H9 (cell line): ENCODE results near the gene KDSR. TPM values are rescaled to one million over a fixed set of nuclear protein-coding genes. Genes with fewer than 3 reads are reported as not detected.

Experiments
- DNase-seq: peaks from one replicate; pipeline ENCODE4 v3.0.0-alpha.2; 2017
- H2AFZ ChIP-seq: one replicate; pipeline ENCODE4 v1.6.1; 2013; ENCODE audit warnings: mild to moderate bottlenecking, low read length, control low read depth, moderate library complexity
- H2AK5ac ChIP-seq: 2 replicates; pipeline ENCODE4 v1.6.1; 2013; ENCODE audit warnings: low read length, control low read depth, mixed read lengths; ENCODE audit not compliant: insufficient read length
- H2BK120ac ChIP-seq: one replicate; pipeline ENCODE4 v1.6.1; 2013; ENCODE audit warnings: low read depth, mild to moderate bottlenecking, low read length, control low read depth, inconsistent platforms; ENCODE audit not compliant: poor library complexity, severe bottlenecking
- H2BK12ac ChIP-seq: 2 replicates; pipeline ENCODE4 v1.6.1; 2013; ENCODE audit warnings: low read length, control low read depth, mixed read lengths, low read depth; ENCODE audit not compliant: insufficient read length
- H2BK15ac ChIP-seq: 2 replicates; pipeline ENCODE4 v1.6.1; 2013; ENCODE audit warnings: low read depth, low read length, control low read depth
- H2BK20ac ChIP-seq: one replicate; pipeline ENCODE4 v1.6.1; 2013; ENCODE audit warnings: low read depth, mild to moderate bottlenecking, low read length, control low read depth, inconsistent platforms; ENCODE audit not compliant: poor library complexity, severe bottlenecking
- H2BK5ac ChIP-seq: 2 replicates; pipeline ENCODE4 v1.6.1; 2013; ENCODE audit warnings: low read length, control low read depth, mixed read lengths; ENCODE audit not compliant: insufficient read length
- H3K14ac ChIP-seq: 2 replicates; pipeline ENCODE4 v1.6.1; 2013; ENCODE audit warnings: low read length, control low read depth; ENCODE audit not compliant: insufficient read depth
- H3K18ac ChIP-seq: 2 replicates; pipeline ENCODE4 v1.6.1; 2013; ENCODE audit warnings: low read depth, mild to moderate bottlenecking, mixed read lengths, low read length, control low read depth; ENCODE audit not compliant: insufficient read length
- H3K23ac ChIP-seq: 2 replicates; pipeline ENCODE4 v1.6.1; 2013; ENCODE audit warnings: low read length, control low read depth, mixed read lengths, low read depth; ENCODE audit not compliant: insufficient read length
- H3K23me2 ChIP-seq: 2 replicates; pipeline ENCODE4 v1.6.1; 2013; ENCODE audit warnings: low read depth, mild to moderate bottlenecking, mixed read lengths, low read length, control low read depth; ENCODE audit not compliant: insufficient read length, poor library complexity, severe bottlenecking
- H3K27ac ChIP-seq: 2 replicates; pipeline ENCODE4 v1.5.1; 2013; ENCODE audit warnings: low read length, control low read depth, mixed read lengths, low read depth; ENCODE audit not compliant: insufficient read length
- H3K27me3 ChIP-seq: 2 replicates; pipeline ENCODE4 v1.6.1; 2013; ENCODE audit warnings: low read length, control low read depth, inconsistent platforms; ENCODE audit not compliant: insufficient read depth
- H3K4ac ChIP-seq: 2 replicates; pipeline ENCODE4 v1.6.1; 2013; ENCODE audit warnings: low read depth, mild to moderate bottlenecking, control low read depth, inconsistent platforms, low read length, moderate library complexity
- H3K4me1 ChIP-seq: 2 replicates; pipeline ENCODE4 v1.6.1; 2013; ENCODE audit warnings: low read length, control low read depth, inconsistent platforms; ENCODE audit not compliant: insufficient read depth
- H3K4me2 ChIP-seq: 2 replicates; pipeline ENCODE4 v1.6.1; 2013; ENCODE audit warnings: low read length, control low read depth, mixed read lengths; ENCODE audit not compliant: insufficient read length, insufficient read depth
- H3K56ac ChIP-seq: 2 replicates; pipeline ENCODE4 v1.6.1; 2013; ENCODE audit warnings: low read depth, mild to moderate bottlenecking, mixed read lengths, low read length, control low read depth; ENCODE audit not compliant: insufficient read length
- H3K79me1 ChIP-seq: 2 replicates; pipeline ENCODE4 v1.6.1; 2013; ENCODE audit warnings: low read depth, mild to moderate bottlenecking, moderate library complexity, low read length, control low read depth, inconsistent platforms; ENCODE audit not compliant: insufficient read depth, poor library complexity, severe bottlenecking
- H3K79me2 ChIP-seq: 2 replicates; pipeline ENCODE4 v1.6.1; 2013; ENCODE audit warnings: low read length, control low read depth, inconsistent platforms; ENCODE audit not compliant: insufficient read depth
- H3K9ac ChIP-seq: 2 replicates; pipeline ENCODE4 v1.6.1; 2013; ENCODE audit warnings: low read length, control low read depth, mixed read lengths; ENCODE audit not compliant: insufficient read length; ENCODE audit errors: extremely low read depth
- H3K9me3 ChIP-seq: one replicate; pipeline ENCODE4 v1.6.1; 2013; ENCODE audit warnings: low read depth, low read length, inconsistent platforms; ENCODE audit not compliant: control insufficient read depth
- H3T11ph ChIP-seq: one replicate; pipeline ENCODE4 v1.6.1; 2013; ENCODE audit warnings: mild to moderate bottlenecking, low read length, control low read depth, inconsistent platforms
- H4K20me1 ChIP-seq: one replicate; pipeline ENCODE4 v1.6.1; 2013; ENCODE audit not compliant: control insufficient read depth, insufficient read length, insufficient read depth
- H4K5ac ChIP-seq: 2 replicates; pipeline ENCODE4 v1.6.1; 2013; ENCODE audit warnings: low read depth, mild to moderate bottlenecking, mixed read lengths, low read length, control low read depth; ENCODE audit not compliant: insufficient read length
- H4K8ac ChIP-seq: replicated peaks from 2 replicates; pipeline ENCODE4 v1.6.1; 2013; ENCODE audit warnings: low read length, control low read depth, mixed read lengths, low read depth; ENCODE audit not compliant: insufficient read length
- H4K91ac ChIP-seq: 2 replicates; pipeline ENCODE4 v1.6.1; 2013; ENCODE audit warnings: low read depth, mild to moderate bottlenecking, moderate library complexity, mixed read lengths, low read length, control low read depth; ENCODE audit not compliant: insufficient read length
- H3K27ac Mint-ChIP-seq, 3 experiments: 2 replicates in 2 of 3; 3 replicates in 1 of 3; pipeline ENCODE4 v1.8.0; 2020 to 2021; ENCODE audit warnings: mixed read lengths in 3 of 3, mild to moderate bottlenecking in 1 of 3, moderate library complexity in 1 of 3
- H3K27me3 Mint-ChIP-seq: 2 replicates; pipeline ENCODE4 v1.8.0; 2021; ENCODE audit warnings: low read depth, mild to moderate bottlenecking, moderate library complexity, mixed read lengths
- H3K36me3 Mint-ChIP-seq, 3 experiments: 2 replicates in 2 of 3; 3 replicates in 1 of 3; pipeline ENCODE4 v1.8.0; 2020 to 2021; ENCODE audit warnings: low read depth in 3 of 3, mixed read lengths in 3 of 3; ENCODE audit not compliant: insufficient read depth in 1 of 3
- H3K4me1 Mint-ChIP-seq, 2 experiments: 2 replicates each; pipeline ENCODE4 v1.8.0; 2020; ENCODE audit warnings: mixed read lengths in 2 of 2
- H3K4me3 Mint-ChIP-seq, 2 experiments: 2 replicates in 1 of 2; 3 replicates in 1 of 2; pipeline ENCODE4 v1.8.0; 2020 to 2021; ENCODE audit warnings: mild to moderate bottlenecking in 2 of 2, mixed read lengths in 2 of 2, moderate library complexity in 1 of 2
- H3K9me3 Mint-ChIP-seq, 2 experiments: 2 replicates in 1 of 2; 3 replicates in 1 of 2; pipeline ENCODE4 v1.8.0; 2020; ENCODE audit warnings: mild to moderate bottlenecking in 2 of 2, mixed read lengths in 2 of 2, moderate library complexity in 1 of 2
- WGBS: extraction: QIAGEN DNeasy Blood & Tissue Kit; methylation state at CpG from one replicate; pipeline ENCODE4 v1.1.7; 2013; ENCODE audit warnings: missing lambda C conversion rate, low lambda C conversion rate, mixed read lengths; ENCODE audit not compliant: insufficient read length; ENCODE audit errors: extremely low coverage; 5-methylcytosine and 5-hydroxymethylcytosine counted together
- total RNA-seq: library from RNA; stranded (reverse); gene quantifications from 2 replicates; pipeline ENCODE4 v1.2.1, GENCODE V29; 2021
- TF ChIP-seq, protein P1 (sequence below): fragments of 200-600 bp; sonication (generic); conservative IDR thresholded peaks from 3 replicates; pipeline ENCODE4 v1.8.0; 2021; ENCODE audit warnings: antibody characterized with exemption, mild to moderate bottlenecking

The KDSR gene
- total RNA-seq, 1 experiment from 2014 or later = 58.5 TPM

DNA sequence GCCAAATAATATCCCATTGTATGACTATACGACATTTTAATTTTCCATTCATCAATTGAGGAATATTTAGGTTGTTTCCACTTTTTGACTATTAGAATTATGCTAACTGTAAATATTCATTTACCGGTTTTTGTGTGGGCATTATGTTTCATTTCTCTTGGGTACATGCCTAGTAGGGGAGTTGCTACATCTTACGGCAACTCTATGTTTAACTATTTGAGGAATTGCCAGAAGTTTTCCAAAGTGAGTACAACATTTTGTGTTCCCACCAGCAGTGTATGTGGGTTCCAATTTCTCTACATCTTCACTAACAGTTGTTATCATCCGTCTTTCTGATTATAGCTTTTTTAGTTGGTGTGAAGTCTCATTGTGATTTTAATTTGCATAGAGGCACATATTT lies 1.6 kb upstream of the KDSR start:
- TF ChIP-seq, protein P1, sequence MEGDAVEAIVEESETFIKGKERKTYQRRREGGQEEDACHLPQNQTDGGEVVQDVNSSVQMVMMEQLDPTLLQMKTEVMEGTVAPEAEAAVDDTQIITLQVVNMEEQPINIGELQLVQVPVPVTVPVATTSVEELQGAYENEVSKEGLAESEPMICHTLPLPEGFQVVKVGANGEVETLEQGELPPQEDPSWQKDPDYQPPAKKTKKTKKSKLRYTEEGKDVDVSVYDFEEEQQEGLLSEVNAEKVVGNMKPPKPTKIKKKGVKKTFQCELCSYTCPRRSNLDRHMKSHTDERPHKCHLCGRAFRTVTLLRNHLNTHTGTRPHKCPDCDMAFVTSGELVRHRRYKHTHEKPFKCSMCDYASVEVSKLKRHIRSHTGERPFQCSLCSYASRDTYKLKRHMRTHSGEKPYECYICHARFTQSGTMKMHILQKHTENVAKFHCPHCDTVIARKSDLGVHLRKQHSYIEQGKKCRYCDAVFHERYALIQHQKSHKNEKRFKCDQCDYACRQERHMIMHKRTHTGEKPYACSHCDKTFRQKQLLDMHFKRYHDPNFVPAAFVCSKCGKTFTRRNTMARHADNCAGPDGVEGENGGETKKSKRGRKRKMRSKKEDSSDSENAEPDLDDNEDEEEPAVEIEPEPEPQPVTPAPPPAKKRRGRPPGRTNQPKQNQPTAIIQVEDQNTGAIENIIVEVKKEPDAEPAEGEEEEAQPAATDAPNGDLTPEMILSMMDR = no peak
- Histone ChIP-seq H4K8ac (no peak overlapping the region), H3K27ac (no peak overlapping the region), H3K4me2 (no peak overlapping the region), H3K18ac (no peak overlapping the region), H3K56ac (no peak overlapping the region), H2AFZ (no peak overlapping the region), H4K20me1 (peaks cover 2% of the 10 kb centered on the region), H3K23me2 (peaks cover 4% of the 10 kb centered on the region), H3K79me2 (no peaks in the 10 kb centered on the region; the same call in 1 of the 2 replicates), H2BK120ac (no peak overlapping the region), H3K27me3 (no peaks in the 10 kb centered on the region), H2BK15ac (no peak overlapping the region), H3K4me1 (no peaks in the 10 kb centered on the region), H3T11ph (no peak overlapping the region), H2BK20ac (no peak overlapping the region), H2BK5ac (no peak overlapping the region), H3K9ac (no peak overlapping the region), H3K79me1 (no peaks in the 10 kb centered on the region), H2AK5ac (no peak overlapping the region), H4K91ac (no peak overlapping the region), H3K4ac (no peak overlapping the region), H2BK12ac (no peak overlapping the region), H3K23ac (no peak overlapping the region), H4K5ac (no peak overlapping the region), H3K9me3 (peaks cover 8% of the 10 kb centered on the region), H3K14ac (no peak overlapping the region)
- Mint-ChIP-seq H3K4me1 (peaks cover 12 to 14% of the 10 kb centered on the region in 2 experiments), H3K27me3 (no peaks in the 10 kb centered on the region), H3K9me3 (peaks cover 11 to 12% of the 10 kb centered on the region in 2 experiments), H3K27ac (no peak overlapping the region), H3K36me3 (peaks cover 9 to 20% (median 9%) of the 10 kb centered on the region in 3 experiments), H3K4me3 (peak overlapping the region; percentile 86 to 90)
- WGBS = no CpG with 5 or more reads among the region's 4 CpGs
- DNase-seq = no peak
